ENCODE measurements around the gene DUSP7.
"Not testable (repeated sequence)": the region's sequence is repeated elsewhere in the genome, so short reads cannot be mapped to it uniquely, and the experiment has no call there.

Gene DUSP7

DNA sequence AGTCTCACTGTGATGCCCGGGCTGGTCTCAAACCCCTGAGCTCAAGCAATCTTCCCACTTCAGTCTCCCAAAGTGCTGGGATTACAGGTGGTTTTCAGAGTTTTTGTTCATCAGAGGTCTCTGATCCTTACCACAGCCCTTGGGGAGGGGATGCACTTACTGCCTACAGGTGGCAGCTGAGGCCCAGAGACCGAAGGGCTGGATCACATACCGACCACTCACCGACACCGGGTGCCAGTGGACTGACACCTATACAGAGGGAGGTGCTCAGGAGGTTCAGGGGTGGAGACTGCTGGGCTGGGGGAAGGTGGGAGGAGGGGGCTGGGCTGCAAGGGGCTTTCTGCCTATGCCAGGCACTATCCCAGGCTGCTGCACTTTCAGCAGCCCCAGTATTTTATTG is 19.5 kb downstream of the DUSP7 start:
- H3K27ac ChIP-seq (ENCODE audit: low read depth, low read length, severe bottlenecking), result no peak overlapping the region
- WGBS, 2 experiments (ENCODE audit: insufficient coverage in 2 of 2), result no CpG with 5 or more reads among the region's 5 CpGs
- H3K4me3 ChIP-seq (ENCODE audit: extremely low read depth, insufficient read depth, low read length, poor library complexity, severe bottlenecking), result no peak overlapping the region
- peaks cover 13% of the 10 kb centered on the region for H3K4me1 ChIP-seq (ENCODE audit: control insufficient read depth, insufficient read depth, low read length, poor library complexity, severe bottlenecking)
- no peaks in the 10 kb centered on the region for H3K9me3 ChIP-seq (ENCODE audit: control insufficient read depth, low read length)
- no peaks in the 10 kb centered on the region for H3K36me3 ChIP-seq (ENCODE audit: control insufficient read depth, insufficient read depth, low read length)

DNA sequence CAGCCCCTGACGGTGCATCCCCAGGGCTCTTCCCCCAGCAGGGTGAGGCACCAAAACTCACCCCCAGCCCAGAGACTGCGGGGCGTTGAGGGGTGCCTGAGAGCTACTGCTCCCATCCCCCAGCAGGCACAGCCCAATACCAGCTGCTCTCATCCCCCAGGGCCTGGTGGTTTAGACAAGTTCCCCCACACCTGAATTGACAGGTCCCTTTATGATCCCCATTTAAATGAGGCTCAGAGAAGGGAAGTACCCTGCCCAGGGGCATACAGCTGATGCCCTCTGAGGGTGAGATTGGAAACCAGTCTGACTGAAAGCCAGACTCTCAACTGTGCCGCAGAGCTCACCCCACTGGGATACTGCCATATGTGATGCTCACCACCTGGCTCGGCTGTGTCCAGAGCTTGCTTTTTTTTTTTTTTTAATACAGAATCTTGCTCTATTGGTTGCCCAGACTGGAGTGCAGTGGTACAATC is 20.1 kb downstream of the DUSP7 start:
- no peaks in the 10 kb centered on the region for H3K36me3 ChIP-seq (ENCODE audit: control insufficient read depth, insufficient read depth, low read length)
- H3K9me3 ChIP-seq (ENCODE audit: control insufficient read depth, low read length), result no peaks in the 10 kb centered on the region
- no peak overlapping the region for H3K27ac ChIP-seq (ENCODE audit: low read depth, low read length, severe bottlenecking)
- no peak overlapping the region for H3K4me3 ChIP-seq (ENCODE audit: extremely low read depth, insufficient read depth, low read length, poor library complexity, severe bottlenecking)
- 96 to 97% methylated on average over 3 to 5 of the region's 5 CpGs for WGBS, 2 experiments (ENCODE audit: insufficient coverage in 2 of 2)
- peaks cover 8% of the 10 kb centered on the region for H3K4me1 ChIP-seq (ENCODE audit: control insufficient read depth, insufficient read depth, low read length, poor library complexity, severe bottlenecking)

DNA sequence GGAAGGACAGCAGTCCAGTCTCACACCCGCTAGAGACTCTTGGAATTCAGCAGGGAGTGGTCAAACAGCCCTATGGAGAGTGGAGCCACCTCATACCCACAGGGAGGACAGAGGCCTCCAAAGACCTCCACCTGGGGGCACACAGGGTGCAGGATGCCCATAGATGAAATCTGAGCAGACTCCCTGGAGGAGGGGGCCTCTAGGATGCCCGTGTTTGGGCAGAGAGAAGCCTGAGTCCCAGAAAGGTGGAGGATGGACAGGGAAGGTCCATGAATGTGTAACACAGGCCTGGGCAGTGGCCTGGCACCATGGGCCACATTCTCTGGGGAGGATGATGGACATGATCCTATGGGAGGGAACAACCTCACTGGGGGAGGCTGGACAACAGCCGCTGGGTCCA is 21.7 kb downstream of the DUSP7 start:
- Histone ChIP-seq H3K9me3 (ENCODE audit: control insufficient read depth, low read length) (no peaks in the 10 kb centered on the region), H3K4me1 (ENCODE audit: control insufficient read depth, insufficient read depth, low read length, poor library complexity, severe bottlenecking) (peaks cover 7% of the 10 kb centered on the region), H3K36me3 (ENCODE audit: control insufficient read depth, insufficient read depth, low read length) (no peaks in the 10 kb centered on the region), H3K4me3 (ENCODE audit: extremely low read depth, insufficient read depth, low read length, poor library complexity, severe bottlenecking) (no peak overlapping the region), H3K27ac (ENCODE audit: low read depth, low read length, severe bottlenecking) (no peak overlapping the region)
- WGBS, 2 experiments (ENCODE audit: insufficient coverage in 2 of 2), result 84 to 93% methylated on average over 2 to 3 of the region's 3 CpGs

DNA sequence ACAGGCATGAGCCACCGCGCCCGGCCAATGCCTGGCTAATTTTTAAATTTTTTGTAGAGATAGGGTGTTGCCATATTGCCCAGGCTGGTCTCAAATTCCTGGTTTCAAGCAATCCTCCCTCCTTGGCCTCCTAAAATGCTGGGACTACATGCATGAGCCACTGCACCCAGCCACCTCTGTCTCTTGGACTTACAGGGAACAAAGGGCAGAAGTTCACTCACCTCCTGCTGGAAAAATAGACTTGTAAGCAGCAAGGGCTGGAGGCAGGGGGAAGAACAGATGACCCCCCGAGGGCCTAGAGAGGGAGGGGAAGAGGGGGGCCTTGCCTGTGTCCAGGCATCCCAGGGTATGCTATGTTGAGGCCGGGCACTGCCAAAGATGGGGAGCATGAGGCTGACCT is 22.2 kb downstream of the DUSP7 start:
- 89 to 94% methylated on average over 3 to 5 of the region's 5 CpGs for WGBS, 2 experiments (ENCODE audit: insufficient coverage in 2 of 2)
- no peak overlapping the region for H3K4me3 ChIP-seq (ENCODE audit: extremely low read depth, insufficient read depth, low read length, poor library complexity, severe bottlenecking)
- peaks cover 7% of the 10 kb centered on the region for H3K4me1 ChIP-seq (ENCODE audit: control insufficient read depth, insufficient read depth, low read length, poor library complexity, severe bottlenecking)
- no peaks in the 10 kb centered on the region for H3K9me3 ChIP-seq (ENCODE audit: control insufficient read depth, low read length)
- no peak overlapping the region for H3K27ac ChIP-seq (ENCODE audit: low read depth, low read length, severe bottlenecking)
- H3K36me3 ChIP-seq (ENCODE audit: control insufficient read depth, insufficient read depth, low read length), result no peaks in the 10 kb centered on the region

DNA sequence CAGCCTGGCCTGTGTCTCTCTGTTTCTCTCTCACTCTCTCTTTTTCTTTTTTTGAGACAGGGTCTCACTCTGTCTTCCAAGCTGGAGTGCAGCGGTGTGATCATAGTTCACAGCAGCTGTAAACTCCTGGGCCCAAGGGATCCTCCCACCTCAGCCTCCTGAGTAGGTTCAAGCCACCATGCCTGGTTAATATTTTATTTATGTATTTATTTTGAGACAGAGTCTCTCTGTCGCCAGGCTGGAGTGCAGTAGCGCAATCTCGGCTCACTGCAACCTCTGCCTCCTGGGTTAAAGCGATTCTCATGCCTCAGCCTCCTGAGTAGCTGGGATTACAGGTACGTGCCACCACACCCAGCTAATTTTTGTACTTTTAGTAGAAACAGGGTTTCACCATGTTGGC is 22.6 kb downstream of the DUSP7 start:
- 94 to 96% methylated on average over 5 to 6 of the region's 6 CpGs for WGBS, 2 experiments (ENCODE audit: insufficient coverage in 2 of 2)
- H3K27ac ChIP-seq (ENCODE audit: low read depth, low read length, severe bottlenecking); H3K4me1 ChIP-seq (ENCODE audit: control insufficient read depth, insufficient read depth, low read length, poor library complexity, severe bottlenecking); H3K4me3 ChIP-seq (ENCODE audit: extremely low read depth, insufficient read depth, low read length, poor library complexity, severe bottlenecking); H3K36me3 ChIP-seq (ENCODE audit: control insufficient read depth, insufficient read depth, low read length); H3K9me3 ChIP-seq (ENCODE audit: control insufficient read depth, low read length): not testable (repeated sequence)

DNA sequence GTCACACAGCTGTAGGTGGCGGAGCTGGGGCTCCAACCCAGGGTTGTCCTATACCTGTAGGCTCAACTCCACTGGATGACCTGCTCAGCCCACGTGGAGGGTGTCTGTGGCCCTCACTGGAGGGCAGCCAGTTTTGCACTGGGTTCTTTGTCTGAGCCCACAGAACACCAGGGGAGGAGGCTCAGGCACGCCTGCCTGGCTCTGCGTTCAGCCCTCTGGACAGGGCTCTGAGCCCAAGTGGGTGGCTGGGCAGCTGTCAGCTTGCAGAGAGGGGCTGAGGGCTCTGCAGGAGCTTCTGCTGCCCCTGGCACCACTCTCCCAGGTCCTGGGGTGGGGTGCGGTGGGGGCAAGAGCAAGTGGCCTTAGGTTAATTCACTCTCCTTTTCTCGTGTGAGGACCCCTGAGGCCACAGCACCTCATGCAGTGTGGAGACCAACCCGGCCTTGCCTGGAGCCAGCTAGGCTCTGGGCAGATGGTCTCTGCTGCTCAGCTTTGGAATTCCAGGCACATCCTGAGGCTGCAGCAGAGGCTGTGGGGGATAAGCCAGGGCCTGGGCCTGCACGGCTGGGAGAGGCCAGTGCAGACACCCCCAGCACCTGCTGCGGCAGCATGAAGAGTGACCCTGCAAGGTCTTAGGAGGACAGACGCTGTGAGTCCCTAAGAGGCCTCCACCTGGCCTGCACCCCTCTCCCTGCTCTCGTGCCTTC is 23.5 kb downstream of the DUSP7 start:
- no peaks in the 10 kb centered on the region for H3K36me3 ChIP-seq (ENCODE audit: control insufficient read depth, insufficient read depth, low read length)
- H3K4me1 ChIP-seq (ENCODE audit: control insufficient read depth, insufficient read depth, low read length, poor library complexity, severe bottlenecking), result peaks cover 10% of the 10 kb centered on the region
- no peak overlapping the region for H3K4me3 ChIP-seq (ENCODE audit: extremely low read depth, insufficient read depth, low read length, poor library complexity, severe bottlenecking)
- H3K27ac ChIP-seq (ENCODE audit: low read depth, low read length, severe bottlenecking), result no peak overlapping the region
- 86 to 91% methylated on average over 11 of the region's 11 CpGs for WGBS, 2 experiments (ENCODE audit: insufficient coverage in 2 of 2)
- no peaks in the 10 kb centered on the region for H3K9me3 ChIP-seq (ENCODE audit: control insufficient read depth, low read length)

DNA sequence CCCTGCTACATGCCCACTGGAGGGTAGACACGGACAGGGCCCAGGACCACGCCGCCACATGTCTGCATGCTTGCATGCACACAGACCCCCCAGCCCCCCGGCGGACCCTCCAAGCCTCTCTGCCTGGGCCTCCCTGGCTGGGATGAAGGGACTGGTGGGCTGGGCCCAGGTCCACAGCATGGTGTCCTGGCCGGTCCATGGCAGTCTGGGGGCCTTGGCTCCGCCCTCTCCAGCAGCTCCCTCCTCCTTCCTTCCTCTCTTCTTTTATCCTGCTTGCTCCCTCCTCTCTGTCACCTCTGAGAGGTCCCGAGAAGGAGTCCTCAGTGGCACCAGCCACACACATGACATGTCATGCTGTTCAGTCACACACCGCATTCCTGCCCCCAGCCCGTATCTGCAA is 24.5 kb downstream of the DUSP7 start:
- Histone ChIP-seq H3K9me3 (ENCODE audit: control insufficient read depth, low read length) (no peaks in the 10 kb centered on the region), H3K27ac (ENCODE audit: low read depth, low read length, severe bottlenecking) (no peak overlapping the region), H3K4me3 (ENCODE audit: extremely low read depth, insufficient read depth, low read length, poor library complexity, severe bottlenecking) (no peak overlapping the region), H3K4me1 (ENCODE audit: control insufficient read depth, insufficient read depth, low read length, poor library complexity, severe bottlenecking) (peaks cover 10% of the 10 kb centered on the region), H3K36me3 (ENCODE audit: control insufficient read depth, insufficient read depth, low read length) (no peaks in the 10 kb centered on the region)
- 88 to 89% methylated on average over 10 of the region's 10 CpGs for WGBS, 2 experiments (ENCODE audit: insufficient coverage in 2 of 2)

DNA sequence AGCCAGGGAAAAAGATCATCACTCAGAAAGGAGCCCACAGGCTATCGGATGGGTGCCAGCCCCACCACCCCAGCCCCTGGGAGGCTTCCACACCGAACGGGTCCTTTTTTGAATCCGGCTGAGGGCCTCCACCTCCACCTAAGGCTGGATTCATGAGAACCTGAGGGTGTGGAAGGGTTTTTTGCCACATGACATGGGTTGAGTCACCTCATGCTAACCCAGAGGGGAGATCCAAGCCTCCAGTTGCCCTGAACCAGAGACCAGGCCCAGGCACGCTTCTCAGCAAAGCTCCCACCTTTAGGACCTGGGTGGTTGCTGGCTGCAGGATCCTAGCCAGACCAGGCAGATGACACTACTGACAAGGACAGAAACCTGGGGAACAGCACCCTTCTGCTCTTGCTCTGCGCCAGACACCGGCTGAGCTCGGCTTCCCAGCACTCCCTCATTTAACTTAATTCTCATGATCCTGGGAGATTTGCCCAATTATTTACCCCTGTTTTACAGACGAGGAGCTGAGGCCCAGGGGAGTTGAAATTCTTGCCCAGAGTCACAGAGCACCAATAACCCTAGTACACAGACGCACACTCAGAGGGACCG is 25.6 kb downstream of the DUSP7 start:
- no peak overlapping the region for H3K27ac ChIP-seq (ENCODE audit: low read depth, low read length, severe bottlenecking)
- 97 to 98% methylated on average over 6 to 7 of the region's 11 CpGs for WGBS, 2 experiments (ENCODE audit: insufficient coverage in 2 of 2)
- H3K9me3 ChIP-seq (ENCODE audit: control insufficient read depth, low read length), result no peaks in the 10 kb centered on the region
- no peak overlapping the region for H3K4me3 ChIP-seq (ENCODE audit: extremely low read depth, insufficient read depth, low read length, poor library complexity, severe bottlenecking)
- no peaks in the 10 kb centered on the region for H3K36me3 ChIP-seq (ENCODE audit: control insufficient read depth, insufficient read depth, low read length)
- peaks cover 10% of the 10 kb centered on the region for H3K4me1 ChIP-seq (ENCODE audit: control insufficient read depth, insufficient read depth, low read length, poor library complexity, severe bottlenecking)

DNA sequence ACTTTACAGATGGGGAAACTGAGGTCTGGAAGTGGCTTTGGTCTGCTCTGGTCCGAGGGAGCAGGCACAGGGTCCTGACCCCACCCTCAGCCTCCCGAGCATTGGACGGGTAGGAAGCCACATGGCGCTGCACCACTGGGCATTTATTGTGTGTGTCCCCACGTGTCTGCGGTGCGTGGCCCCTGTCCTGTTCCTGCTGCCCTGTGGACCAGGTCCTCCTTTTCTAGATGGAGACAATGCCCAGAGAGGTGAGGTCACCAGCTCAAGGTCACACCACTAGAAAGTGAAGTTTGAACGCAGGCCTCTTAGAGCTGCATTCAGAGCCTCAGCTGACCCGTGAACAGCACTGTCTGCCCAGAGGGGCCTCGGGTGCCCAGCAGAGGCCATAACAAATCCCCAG is 26.8 kb downstream of the DUSP7 start:
- Histone ChIP-seq H3K27ac (ENCODE audit: low read depth, low read length, severe bottlenecking) (no peak overlapping the region), H3K4me3 (ENCODE audit: extremely low read depth, insufficient read depth, low read length, poor library complexity, severe bottlenecking) (no peak overlapping the region), H3K36me3 (ENCODE audit: control insufficient read depth, insufficient read depth, low read length) (no peaks in the 10 kb centered on the region), H3K9me3 (ENCODE audit: control insufficient read depth, low read length) (no peaks in the 10 kb centered on the region), H3K4me1 (ENCODE audit: control insufficient read depth, insufficient read depth, low read length, poor library complexity, severe bottlenecking) (peaks cover 13% of the 10 kb centered on the region)
- 89 to 97% methylated on average over 7 to 10 of the region's 10 CpGs for WGBS, 2 experiments (ENCODE audit: insufficient coverage in 2 of 2)

DNA sequence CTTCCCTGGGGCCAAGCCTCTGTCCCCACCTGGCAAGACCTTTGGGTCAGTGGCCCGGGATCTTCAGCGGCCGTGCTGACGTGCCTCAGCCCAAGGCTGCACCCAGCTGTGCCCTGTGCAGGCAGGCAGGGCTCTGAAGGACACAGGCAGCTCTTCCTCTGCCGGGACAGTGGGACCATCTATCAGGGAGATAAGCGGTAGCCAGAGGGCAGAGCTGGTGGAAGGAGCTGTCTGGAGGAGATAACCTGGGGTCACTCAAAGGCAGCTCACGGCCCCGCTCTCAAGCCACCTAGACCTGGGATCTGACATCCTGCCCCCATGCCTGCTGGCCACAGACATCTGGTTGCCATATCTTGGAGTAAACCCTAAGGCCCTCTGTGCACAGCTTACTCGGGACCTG is 27.3 kb downstream of the DUSP7 start:
- Histone ChIP-seq H3K27ac (ENCODE audit: low read depth, low read length, severe bottlenecking) (no peak overlapping the region), H3K4me1 (ENCODE audit: control insufficient read depth, insufficient read depth, low read length, poor library complexity, severe bottlenecking) (peaks cover 18% of the 10 kb centered on the region), H3K9me3 (ENCODE audit: control insufficient read depth, low read length) (no peaks in the 10 kb centered on the region), H3K36me3 (ENCODE audit: control insufficient read depth, insufficient read depth, low read length) (no peaks in the 10 kb centered on the region), H3K4me3 (ENCODE audit: extremely low read depth, insufficient read depth, low read length, poor library complexity, severe bottlenecking) (no peak overlapping the region)
- WGBS, 2 experiments (ENCODE audit: insufficient coverage in 2 of 2), result 78 to 90% methylated on average over 9 of the region's 9 CpGs

DNA sequence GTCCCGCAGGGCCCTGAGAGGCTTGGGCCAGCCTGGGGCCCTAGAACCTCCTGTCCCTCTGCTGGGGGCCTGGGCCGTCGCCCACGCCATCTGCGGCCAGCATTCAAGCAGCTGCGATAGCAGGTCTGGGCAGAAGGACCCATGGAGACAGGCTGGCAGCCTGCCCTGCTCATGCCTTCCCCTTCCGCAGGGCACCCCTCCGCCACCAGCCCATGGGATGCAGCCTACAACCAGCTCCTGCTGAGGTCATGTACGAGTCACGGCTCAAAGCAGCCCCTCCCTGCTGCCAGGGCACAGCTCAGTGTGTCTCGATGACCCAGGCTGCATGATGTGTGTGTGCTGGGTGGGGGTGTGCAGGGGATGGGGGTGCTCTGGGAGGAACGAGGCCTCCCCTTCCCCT is 27.8 kb downstream of the DUSP7 start:
- H3K36me3 ChIP-seq (ENCODE audit: control insufficient read depth, insufficient read depth, low read length), result no peaks in the 10 kb centered on the region
- H3K27ac ChIP-seq (ENCODE audit: low read depth, low read length, severe bottlenecking), result no peak overlapping the region
- no peaks in the 10 kb centered on the region for H3K9me3 ChIP-seq (ENCODE audit: control insufficient read depth, low read length)
- 93 to 99% methylated on average over 8 to 10 of the region's 12 CpGs for WGBS, 2 experiments (ENCODE audit: insufficient coverage in 2 of 2)
- no peak overlapping the region for H3K4me3 ChIP-seq (ENCODE audit: extremely low read depth, insufficient read depth, low read length, poor library complexity, severe bottlenecking)
- peaks cover 22% of the 10 kb centered on the region for H3K4me1 ChIP-seq (ENCODE audit: control insufficient read depth, insufficient read depth, low read length, poor library complexity, severe bottlenecking)
